GM19438 (cell line): ENCODE data around the gene MON1A.

Experiments
- ATAC-seq: cut with Tn5 transposase; IDR thresholded peaks from one replicate; pipeline ENCODE4 v1.9.1; 2021; ENCODE audit warnings: low read depth; ENCODE audit not compliant: unreplicated experiment

The MON1A gene

DNA sequence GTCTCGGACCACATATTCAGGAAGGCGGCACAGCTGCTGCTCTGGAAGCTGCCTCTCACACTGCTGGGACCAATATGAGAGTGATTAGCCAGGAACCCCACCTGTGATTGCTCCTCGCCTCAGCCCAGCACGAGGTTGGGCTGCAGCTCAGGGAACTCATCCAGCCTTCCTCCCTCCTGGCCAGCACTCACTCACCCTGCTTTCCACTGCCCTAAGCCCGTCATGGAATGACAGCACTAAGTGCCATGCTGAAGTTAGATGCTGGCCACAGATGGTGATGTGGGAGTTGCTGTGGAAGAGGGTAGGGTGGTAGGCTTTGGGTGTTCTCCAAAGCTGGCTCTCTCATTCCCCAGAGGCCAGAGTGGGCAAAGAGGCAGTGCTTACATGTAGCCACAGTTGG, 33.3 kb downstream of the MON1A start:
- no peak for ATAC-seq

DNA sequence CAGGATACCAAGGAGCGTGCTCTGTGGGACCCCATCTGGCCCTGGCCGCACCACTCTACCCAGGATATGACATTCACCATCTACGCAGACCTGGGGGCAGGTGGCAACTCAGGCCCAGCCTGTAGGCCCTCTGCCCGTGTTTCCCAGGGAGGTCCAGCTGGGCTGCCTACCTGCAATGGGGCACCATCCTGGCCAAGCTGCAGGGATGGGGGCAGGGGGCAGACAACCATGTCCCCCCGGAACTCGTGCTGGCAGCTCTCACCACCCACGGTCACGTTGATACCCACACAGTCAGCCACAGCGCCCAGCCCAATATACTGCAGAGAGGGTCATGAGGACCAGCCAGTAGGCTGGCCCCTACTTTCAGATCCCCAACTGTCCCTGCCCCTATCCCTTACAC, 33.8 kb downstream of the MON1A start:
- no peak for ATAC-seq

DNA sequence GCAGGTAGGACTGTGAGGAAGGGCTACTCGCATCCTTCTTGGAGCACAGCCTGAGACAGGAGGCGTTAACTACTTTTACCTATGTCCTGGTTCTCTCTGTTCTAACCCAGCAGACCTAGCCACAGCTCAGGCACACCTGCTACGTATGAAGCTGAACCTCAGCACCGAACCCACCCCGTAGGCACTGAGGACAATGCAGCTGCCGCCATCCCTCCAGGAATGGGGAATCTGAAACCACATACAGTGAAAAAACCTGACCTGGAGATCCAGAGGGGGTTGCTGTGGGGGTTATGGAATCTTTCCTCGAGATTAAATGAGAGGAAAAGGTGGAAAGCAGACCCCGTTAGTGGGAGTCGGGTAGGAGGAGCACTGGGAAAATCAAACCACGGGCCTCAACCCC, 40.3 kb downstream of the MON1A start:
- no peak for ATAC-seq

DNA sequence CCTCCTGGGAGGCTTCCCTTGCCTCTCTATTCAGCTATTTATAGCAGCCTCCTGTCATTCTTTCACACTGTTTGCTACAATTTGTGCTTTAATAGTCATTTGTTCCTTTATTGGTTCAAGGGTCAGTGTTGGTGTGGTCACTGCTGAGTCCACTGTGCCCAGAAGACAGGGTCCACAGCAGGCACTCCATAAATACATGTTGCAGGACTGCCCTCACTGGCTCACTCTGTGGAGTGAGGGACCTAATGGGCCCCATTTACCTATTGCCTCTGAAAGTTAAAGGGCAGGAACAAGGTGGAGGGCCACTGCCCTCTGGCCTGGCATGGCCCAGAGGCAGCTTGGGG, 42.7 kb downstream of the MON1A start:
- no peak for ATAC-seq

DNA sequence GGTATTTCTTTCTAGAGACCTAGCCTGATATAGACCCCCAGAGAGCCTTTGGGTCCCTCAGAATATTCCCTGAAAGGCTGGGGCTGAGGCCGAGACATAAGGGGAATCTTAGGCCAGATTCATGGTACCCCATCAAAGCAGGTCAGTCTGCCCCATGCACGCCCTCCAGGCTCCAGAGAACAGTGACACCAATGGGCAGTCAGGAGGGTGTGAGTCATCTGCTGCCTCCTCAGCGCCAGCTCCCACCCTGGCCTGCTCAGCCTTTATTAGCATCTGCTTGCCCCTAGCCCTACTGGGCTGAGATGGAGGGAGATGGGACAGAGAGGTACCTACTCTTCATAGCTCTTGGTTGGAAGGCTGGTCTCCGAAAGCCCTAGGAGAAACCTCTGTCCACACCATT, 45.6 kb downstream of the MON1A start:
- ATAC-seq: no peak

DNA sequence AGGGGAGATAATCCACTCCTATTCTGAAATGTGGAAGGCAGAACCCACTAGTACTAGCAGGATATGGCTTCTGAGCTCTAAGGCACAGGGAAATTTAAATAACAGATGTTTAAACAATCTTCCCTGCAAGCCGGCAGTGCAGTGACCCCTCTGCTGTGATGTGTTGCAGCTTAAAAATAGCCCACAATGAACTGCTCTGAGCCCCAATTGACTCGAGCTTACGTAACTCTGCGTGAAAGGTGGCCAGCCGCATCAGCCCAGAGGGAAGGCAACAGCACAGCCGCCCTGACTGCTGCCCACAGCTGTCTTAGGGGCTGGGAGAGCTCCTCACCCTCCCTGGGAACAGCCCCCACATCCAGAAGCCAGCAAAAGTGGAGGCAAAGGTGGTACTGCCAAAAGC, 47.4 kb downstream of the MON1A start:
- no peak for ATAC-seq

DNA sequence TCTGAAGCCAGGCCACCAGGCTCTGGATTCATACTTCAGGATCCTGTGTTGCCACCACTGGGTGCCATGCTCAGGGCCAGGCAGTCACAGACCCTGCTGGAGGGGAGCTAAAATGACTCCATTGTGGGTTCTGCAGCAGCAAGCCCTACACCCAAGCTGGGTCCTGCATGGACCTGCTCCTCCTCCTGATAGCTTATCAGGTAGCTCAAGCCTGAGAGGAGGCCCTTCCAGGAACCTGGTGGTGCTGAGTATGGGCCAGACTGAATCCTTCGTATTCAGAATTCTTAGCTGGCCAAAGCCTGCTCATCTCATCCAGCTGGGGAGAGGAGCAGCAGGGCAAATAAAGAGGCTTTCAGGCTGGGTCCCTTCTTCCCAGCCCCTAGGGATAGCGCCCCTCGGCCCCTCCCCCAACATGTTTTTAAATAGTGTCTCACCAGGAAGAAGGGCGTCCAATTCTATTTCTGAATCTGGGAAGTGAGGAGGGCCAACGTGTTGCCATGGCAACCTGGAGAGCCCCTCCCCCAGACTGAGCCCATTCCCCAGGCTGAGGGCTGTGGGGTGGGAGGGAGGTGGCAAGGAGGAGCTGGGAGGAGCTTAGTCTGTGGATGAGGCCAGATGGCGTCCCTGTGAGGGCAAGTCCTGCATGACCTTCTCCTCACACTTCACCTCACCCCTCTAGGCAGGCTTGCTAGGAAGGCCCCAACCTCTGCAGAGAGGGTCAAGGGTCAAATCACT, 48.9 kb downstream of the MON1A start:
- no peak for ATAC-seq

DNA sequence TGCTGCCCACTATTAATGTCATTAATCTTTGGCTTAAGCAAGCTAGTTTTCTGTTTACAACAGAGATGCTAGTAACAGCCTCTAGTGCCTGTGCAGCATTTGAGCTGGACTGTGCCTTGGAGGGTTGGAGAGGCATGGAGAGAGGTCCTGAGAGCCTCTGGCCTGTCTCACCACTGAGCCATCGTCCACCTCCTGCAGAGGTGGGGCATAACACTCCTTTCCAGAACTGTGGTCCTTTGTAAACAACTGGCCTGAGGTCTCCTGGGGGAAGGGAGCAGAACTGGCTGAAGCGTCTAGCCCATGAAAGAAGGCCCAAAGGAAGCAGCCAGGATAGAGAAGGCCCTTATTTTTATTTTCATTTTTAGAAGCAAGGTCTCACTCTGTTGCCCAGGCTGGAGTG, 49.9 kb downstream of the MON1A start:
- no peak for ATAC-seq

DNA sequence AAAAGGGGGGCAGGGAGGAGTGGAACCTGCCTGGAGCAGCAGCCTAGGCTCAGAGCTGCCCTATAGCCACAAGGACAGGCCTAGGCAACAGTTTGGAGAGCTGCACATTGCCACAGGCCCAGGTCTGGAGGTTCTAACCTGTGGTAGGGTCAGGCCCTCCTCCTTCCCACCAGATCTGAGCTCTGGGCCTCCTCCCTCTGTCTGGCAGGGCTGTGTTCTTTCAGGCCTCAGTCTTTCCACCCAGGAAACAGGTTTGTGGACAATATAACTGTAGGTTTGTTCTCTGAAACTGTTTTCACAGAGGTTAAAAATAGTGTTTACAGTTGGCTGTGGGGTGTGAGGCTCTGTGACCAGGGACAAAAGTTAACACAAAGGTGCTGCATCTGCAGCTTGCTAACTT, 50.9 kb downstream of the MON1A start:
- ATAC-seq: no peak

DNA sequence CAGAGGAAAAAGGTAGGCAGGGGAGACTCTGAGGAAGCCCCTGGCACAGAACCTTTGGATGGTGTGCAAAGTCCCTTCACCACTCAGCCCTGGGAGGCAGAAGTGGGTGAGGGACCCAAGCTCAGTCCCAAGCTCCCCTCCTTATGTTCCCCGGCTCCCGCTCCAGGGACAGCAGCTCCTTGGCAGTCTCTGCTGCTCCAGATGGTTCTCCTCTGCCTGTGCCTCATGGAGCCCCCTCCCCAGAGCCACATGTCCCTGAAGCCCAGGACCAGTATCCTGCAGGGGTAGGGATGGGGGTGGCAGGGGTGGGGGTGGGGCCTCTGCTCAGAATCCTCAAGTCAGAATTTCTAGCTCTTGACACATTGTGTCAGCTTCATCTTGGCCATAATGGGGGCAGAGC, 51.9 kb downstream of the MON1A start:
- ATAC-seq: no peak

DNA sequence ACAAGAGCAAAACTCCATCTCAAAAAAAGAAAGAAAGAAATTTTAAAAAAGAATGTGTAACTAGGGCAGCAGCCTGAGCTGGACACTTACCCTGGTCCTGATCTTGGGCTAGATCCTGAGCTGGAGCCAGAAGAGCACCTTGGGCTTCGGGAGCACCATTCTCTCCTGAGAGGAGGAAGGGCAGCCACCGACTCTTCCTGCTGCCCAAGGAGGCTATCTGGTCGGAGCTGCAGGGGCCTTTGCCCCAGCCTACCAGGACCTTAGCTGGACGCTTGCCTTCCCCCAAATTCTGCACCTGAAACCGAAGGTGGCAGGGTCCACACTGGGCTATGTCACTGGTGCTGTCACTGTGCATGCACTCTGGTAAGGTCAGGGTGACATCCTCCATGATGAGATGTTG, 53.0 kb downstream of the MON1A start:
- ATAC-seq: no peak

DNA sequence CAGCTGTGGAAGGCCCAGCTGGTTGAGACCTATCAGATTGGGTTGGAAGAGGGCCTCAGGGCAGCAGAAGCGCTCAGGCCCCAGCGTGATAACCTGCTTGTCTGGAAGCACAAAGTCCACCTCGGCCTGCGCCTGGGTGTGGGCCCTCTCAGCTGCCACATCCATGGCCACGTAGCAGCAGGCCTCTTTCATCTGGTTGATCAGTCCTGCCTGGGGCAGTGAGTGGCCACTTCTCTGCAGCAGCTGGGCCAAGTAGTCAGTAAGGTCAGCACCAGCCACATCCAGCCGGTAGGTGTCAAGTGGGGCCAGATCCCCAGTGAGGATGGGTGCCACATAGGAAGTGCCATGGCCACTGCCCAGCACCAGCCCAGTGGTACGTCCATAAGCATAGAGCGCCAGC, 56.0 kb downstream of the MON1A start:
- no peak for ATAC-seq

DNA sequence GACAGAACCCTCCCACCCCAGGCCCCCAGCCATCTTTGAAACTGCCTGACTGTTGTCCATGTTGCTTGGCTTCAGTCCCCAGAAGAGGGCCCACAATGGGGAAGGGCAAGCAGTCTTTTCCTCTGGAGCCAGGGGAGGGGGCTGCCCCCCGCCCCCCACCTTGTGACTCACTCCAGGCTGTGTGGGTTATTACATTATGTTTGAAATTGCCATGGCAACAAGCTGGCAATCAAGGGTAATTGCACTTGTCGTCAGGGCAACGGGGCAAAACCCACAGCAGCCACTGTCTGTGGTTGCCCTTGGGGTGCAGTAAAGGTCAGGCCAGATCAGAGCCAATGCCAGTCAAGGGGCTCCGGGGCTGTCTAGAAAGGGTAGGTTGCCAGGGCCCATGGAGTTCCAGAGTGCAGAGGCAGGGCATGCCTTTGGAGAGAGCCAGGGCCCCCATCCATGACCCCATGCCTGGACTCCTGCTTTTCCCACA, 56.8 kb downstream of the MON1A start:
- no peak for ATAC-seq

DNA sequence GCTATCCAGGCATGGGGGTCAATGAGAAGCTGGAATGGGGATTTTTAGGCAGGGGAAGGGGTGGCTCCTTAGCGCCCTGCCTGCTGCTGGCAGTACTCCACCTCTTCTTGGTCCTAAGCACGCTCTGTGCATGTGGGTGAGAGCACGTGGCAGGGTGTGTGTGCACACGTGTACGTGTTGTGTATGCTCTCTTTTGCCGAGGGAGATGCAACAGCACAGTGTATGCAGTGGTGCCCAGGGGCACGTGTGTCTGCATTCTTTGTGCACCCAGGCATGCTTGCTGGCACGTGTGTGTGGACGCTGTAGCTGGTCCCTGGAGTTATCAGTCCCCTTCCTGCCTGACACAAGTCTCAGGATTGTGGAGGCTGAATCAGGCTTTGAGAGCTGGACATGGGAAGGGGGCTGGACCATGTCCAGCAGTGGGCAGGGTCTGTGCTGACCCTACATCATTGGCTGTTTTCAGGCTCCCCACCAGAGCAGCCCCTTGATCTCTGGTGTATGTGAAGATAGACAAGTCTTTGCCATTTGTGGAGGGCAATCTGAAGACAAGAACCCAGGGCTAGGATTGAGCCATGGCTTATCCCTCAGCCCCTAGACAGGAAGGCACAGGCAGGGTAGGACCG, 58.0 kb downstream of the MON1A start:
- ATAC-seq: no peak

DNA sequence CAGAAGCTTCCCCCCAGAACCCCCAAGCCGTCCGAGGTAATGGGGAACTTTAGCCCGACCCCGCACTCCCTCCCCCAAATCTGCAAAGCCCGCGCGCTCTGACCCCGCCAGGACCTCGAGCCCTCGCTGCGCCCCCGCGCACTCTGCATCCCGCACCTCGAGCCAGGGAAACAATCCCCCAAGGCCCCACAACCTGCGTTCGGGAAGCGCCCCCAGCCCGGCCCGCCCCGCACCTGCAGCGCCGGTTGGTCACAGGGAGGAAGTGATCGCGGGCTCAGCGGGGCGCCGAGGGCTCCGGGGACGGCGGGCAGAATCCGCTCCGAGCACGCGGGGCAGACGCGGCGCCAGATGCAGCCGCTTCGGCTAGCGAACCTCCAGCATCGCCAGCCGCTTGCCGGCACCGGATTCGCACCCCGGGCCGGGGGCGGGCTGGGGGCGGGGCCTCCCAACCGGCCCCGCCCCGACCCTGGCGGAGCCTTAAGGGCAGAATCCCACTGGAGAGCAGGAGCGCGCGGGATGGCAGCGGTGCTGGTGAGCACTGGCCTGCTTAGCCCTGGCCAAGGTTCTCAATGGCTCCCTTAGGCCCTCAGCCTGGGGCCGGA, 60.0 kb downstream of the MON1A start, which contains the start of gene CAMKV:
CAMKV (minus strand) TSS at position 382 of the 602 bp plus-strand sequence. CDS start 7,518 bp downstream, outside the sequence.
- ATAC-seq: no peak

DNA sequence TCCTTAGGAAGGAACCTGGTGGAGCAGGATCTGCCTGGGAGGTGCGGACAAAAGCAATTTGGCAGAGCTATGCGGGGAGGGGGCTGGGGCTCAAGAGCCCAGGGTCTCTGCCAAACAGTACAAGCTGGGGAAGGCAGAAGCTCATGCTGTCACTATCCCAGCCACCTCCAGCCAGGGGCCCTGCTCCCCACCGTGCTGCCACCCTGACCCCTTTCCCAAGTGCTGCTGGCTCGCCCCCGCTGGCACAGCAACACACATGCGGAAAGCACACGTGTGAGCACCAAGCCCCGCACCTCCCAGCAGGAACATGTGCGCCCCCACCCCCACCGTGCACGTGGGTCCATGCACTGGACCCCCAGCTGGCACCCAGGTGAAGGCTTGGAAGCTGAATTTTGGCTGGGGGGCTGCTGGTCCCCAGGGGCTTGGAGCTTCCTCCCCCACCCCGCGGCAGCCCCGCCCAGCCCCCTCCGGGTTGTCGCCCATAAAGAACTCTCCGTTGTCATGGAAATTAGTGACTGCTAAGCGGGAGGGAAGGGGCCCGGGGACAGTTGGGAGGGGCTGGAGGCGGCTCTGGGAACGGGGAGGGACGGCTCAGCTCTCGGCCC, 60.6 kb downstream of the MON1A start:
- ATAC-seq: no peak

DNA sequence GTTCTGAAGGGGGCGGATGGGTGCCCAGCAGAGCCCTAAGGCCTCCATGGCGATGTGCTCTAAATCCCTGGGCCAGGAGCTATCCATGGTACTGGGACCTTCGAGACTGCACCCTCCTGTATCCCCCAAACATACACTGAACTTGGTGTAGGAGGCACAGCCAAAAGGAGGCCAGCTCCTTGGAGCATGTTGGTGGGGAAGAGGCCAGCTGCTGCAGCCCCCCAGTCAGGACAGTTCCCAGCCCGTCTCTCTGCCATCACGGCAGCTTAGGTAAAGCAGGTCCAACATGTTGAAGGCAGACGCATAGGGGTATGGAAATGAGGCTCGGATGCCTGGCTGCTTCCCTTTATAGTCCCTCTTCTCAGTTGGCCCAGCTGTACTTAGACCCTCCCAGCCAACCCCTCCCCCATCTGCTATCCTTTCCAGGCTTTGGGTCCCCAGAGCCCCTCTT, 61.7 kb downstream of the MON1A start:
- ATAC-seq: no peak

DNA sequence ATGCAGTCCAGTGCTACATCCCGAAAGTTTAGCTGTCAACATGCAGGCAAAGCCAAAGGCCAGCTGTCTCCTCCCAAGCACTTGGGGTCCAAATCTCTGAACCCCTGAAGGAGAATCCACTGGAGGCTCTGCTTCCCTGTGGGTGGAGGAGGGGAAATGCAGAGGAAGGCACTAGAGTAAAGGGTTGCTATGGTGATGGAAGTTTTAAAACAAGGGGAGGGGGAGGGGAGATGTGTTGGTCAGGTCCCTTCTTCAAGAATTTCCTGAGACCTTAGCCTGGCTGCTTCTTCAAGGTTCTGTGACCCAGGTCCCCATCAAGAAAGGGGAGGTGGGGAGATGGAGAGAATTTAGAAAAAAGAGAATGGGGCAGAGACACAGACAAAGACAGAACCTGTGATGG, 62.2 kb downstream of the MON1A start:
- ATAC-seq: no peak

DNA sequence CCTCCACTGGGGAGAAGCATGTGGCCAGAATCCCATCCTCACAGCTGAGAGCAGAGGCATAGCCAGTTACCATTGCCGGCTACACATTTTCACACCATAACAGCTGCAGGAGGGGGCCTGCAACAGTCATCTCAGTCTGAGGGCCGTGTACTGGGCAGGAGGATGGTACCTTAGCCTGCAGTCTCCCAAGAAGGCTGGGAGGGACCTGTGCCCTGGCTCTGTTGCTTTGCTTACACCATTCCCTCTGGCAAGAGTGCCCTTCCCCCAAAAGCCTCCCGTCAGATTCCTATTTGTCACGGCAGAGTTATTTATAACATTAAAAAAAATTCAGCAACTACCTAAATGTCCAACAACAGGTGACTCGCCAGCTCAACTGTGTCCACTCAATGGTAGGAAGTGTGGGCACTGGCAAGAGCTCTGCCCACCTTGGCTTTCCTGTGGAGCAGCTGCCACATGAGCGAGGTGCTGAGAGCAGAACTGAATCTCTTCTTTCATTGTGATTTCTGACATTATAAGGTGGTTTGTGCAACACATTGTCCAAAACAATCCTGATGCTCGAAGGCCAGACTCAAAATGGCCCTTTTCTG, 64.3 kb downstream of the MON1A start:
- no peak for ATAC-seq

DNA sequence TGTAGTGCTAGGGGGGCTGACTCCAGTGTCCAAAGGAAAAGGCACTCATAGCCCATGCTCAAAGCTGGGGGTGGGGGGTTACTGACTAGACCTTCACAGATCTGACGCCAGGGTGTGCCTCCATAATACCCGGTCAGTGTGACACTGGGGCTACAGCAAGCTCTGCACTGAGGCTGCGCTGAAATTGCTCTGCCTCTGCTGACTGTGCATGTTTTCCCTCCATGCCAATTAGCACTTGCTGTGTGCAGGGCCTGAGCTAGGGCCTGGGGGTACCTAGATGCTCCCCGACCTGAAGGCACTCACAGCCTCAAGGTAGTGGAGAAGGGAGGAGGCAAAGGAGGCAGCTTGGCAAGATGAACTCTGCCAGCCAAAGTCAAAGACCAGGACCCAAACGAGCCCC, 65.1 kb downstream of the MON1A start:
- ATAC-seq: no peak
